HFFc6 (cell line): Measurements from ENCODE around the gene CST11. TPM values are rescaled to one million over a fixed set of nuclear protein-coding genes. Genes with fewer than 3 reads are reported as not detected.

Experiments
- DNase-seq: peaks from one replicate; pipeline ENCODE4 v3.0.0-alpha.2; 2018
- H3K27ac Mint-ChIP-seq: 2 replicates; pipeline ENCODE4 v1.8.0; 2020; ENCODE audit warnings: mild to moderate bottlenecking, mixed read lengths
- H3K27me3 Mint-ChIP-seq: 2 replicates; pipeline ENCODE4 v1.8.0; 2021; ENCODE audit warnings: mild to moderate bottlenecking, moderate library complexity, mixed read lengths; ENCODE audit not compliant: insufficient read depth
- H3K36me3 Mint-ChIP-seq: 2 replicates; pipeline ENCODE4 v1.8.0; 2021; ENCODE audit warnings: low read depth, mixed read lengths
- H3K4me1 Mint-ChIP-seq: 2 replicates; pipeline ENCODE4 v1.8.0; 2020; ENCODE audit warnings: low read depth, mixed read lengths
- H3K4me3 Mint-ChIP-seq: 2 replicates; pipeline ENCODE4 v1.8.0; 2020; ENCODE audit warnings: mild to moderate bottlenecking, moderate library complexity, mixed read lengths
- H3K9me3 Mint-ChIP-seq: 2 replicates; pipeline ENCODE4 v1.8.0; 2020; ENCODE audit warnings: mild to moderate bottlenecking, mixed read lengths
- CTCF ChIP-seq: fragments of 200-600 bp; sonication (generic); IDR thresholded peaks from 2 replicates; pipeline ENCODE4 v1.5.0; 2021; ENCODE audit warnings: antibody characterized with exemption, mild to moderate bottlenecking
- total RNA-seq, 6 experiments: library from RNA; stranded (reverse); fragmentation: NEBNext Ultra II Directional; extraction: Animal tissue kit (Norgen Biotek cat#: 25700); gene quantifications; 2 replicates in 1 of 6; 3 replicates in 5 of 6; pipeline ENCODE4 v1.2.3, GENCODE V29; 2021

CST11 gene
- total RNA-seq, 6 experiments from 2014 or later, result not detected

GRCh38 chr20:23401051-23401450 is 51.6 kb downstream of the CST11 start:
- no peak overlapping the region for H3K4me3 Mint-ChIP-seq
- H3K9me3 Mint-ChIP-seq, result no peaks in the 10 kb centered on the region
- H3K27me3 Mint-ChIP-seq, result no peaks in the 10 kb centered on the region; the same call in 1 of the 2 replicates
- TF ChIP-seq CTCF, result no peak
- H3K4me1 Mint-ChIP-seq, result peaks cover 56% of the 10 kb centered on the region
- peak overlapping the region; percentile 18; the same call in 1 of the 2 replicates for H3K27ac Mint-ChIP-seq
- DNase-seq, result no peak
- H3K36me3 Mint-ChIP-seq, result peaks cover 16% of the 10 kb centered on the region

Other genes starting within 250 kb of the CST11 start
- gene NXT1, start 102.1 kb downstream of the CST11 start, total RNA-seq, result 10 to 100 TPM; 14.6 to 19.1 (median 15.9) TPM
- gene GZF1, start 90.7 kb downstream of the CST11 start, total RNA-seq, result 10 to 100 TPM; 10.5 to 15.9 (median 13.6) TPM
- gene NAPB, start 31.4 kb downstream of the CST11 start, total RNA-seq, result 1 to 10 TPM; 4.1 to 5.9 (median 5.0) TPM
- not detected for gene CSTL1, start 13.2 kb downstream of the CST11 start, total RNA-seq
- gene CST8, start 38.2 kb upstream of the CST11 start, total RNA-seq, result not detected
- not detected for gene CST9L, start 115.6 kb upstream of the CST11 start, total RNA-seq
- not detected for gene CST9, start 153.0 kb upstream of the CST11 start, total RNA-seq
- 100 to 1,000 TPM; 211 to 296 (median 234) TPM for gene CST3, start 185.1 kb upstream of the CST11 start, total RNA-seq
- not detected for gene CST4, start 236.2 kb upstream of the CST11 start, total RNA-seq